Activated T-helper 9 cell treated with anti-CD3 and anti-CD28 coated beads, Interleukin-2, amount 50 U/mL, for 16 hours (primary cell): ENCODE data around the gene JAK3.
"Not testable (repeated sequence)": the region's sequence is repeated elsewhere in the genome, so short reads cannot be mapped to it uniquely, and the experiment has no call there.

Experiments used
- DNase-seq: peaks from one replicate; pipeline ENCODE4 v3.0.0-alpha.2; 2020; ENCODE audit warnings: low read depth

Gene JAK3

GRCh38 chr19:17847538-17848366 is at the start of gene JAK3:
Gene JAK3, minus strand, starts transcription at chr19:17847982. Its CDS starts 3,565 bp downstream, at chr19:17844417.
- DNase-seq: peak; percentile 86

- no peak for DNase-seq
Observed at GRCh38 chr19:17893766-17894165, 46.0 kb upstream of the JAK3 start.

GRCh38 chr19:17889609-17890214 is 41.9 kb upstream of the JAK3 start:
- no peak for DNase-seq

- no peak for DNase-seq
Observed at GRCh38 chr19:17888260-17888659, 40.5 kb upstream of the JAK3 start.

GRCh38 chr19:17887221-17887620 is 39.4 kb upstream of the JAK3 start:
- not testable (repeated sequence) for DNase-seq

- no peak for DNase-seq
Observed at GRCh38 chr19:17886515-17886914, 38.7 kb upstream of the JAK3 start.

GRCh38 chr19:17883627-17884410 is 36.0 kb upstream of the JAK3 start:
- DNase-seq: no peak

GRCh38 chr19:17881701-17882100 is 33.9 kb upstream of the JAK3 start:
- no peak for DNase-seq

GRCh38 chr19:17879466-17879865 is 31.7 kb upstream of the JAK3 start:
- DNase-seq: no peak

- no peak for DNase-seq
Observed at GRCh38 chr19:17877696-17878095, 29.9 kb upstream of the JAK3 start.

- DNase-seq: no peak
Observed at GRCh38 chr19:17874758-17875135, 27.0 kb upstream of the JAK3 start.

GRCh38 chr19:17873786-17874757 is 26.3 kb upstream of the JAK3 start:
- peak; percentile 57 for DNase-seq

- DNase-seq: no peak
Observed at GRCh38 chr19:17872251-17873001, 24.6 kb upstream of the JAK3 start.

- DNase-seq: no peak
Observed at GRCh38 chr19:17871878-17872250, 24.1 kb upstream of the JAK3 start, which contains the start of gene SLC5A5. Gene SLC5A5, plus strand, starts transcription at chr19:17871945. Its CDS starts 375 bp downstream, at chr19:17872320.

GRCh38 chr19:17871032-17871877 is 23.5 kb upstream of the JAK3 start:
- DNase-seq: no peak

GRCh38 chr19:17869114-17869608 is 21.4 kb upstream of the JAK3 start:
- DNase-seq: no peak

GRCh38 chr19:17868669-17869068 is 20.9 kb upstream of the JAK3 start:
- DNase-seq: no peak

GRCh38 chr19:17866964-17867486 is 19.2 kb upstream of the JAK3 start:
- DNase-seq: no peak

- DNase-seq: no peak
Observed at GRCh38 chr19:17866312-17866963, 18.7 kb upstream of the JAK3 start.
